NCI-H146 treated with DMSO at 0.1 percent for 48 hours (cell line): ENCODE results near the gene ANKRD33B.
"Not testable (repeated sequence)": the region's sequence is repeated elsewhere in the genome, so short reads cannot be mapped to it uniquely, and the experiment has no call there.

Source experiments
- DNase-seq: peaks from one replicate; lab custom pipeline; 2025; ENCODE audit not compliant: unreplicated experiment; lab: John Stamatoyannopoulos, UW

Gene ANKRD33B

DNA sequence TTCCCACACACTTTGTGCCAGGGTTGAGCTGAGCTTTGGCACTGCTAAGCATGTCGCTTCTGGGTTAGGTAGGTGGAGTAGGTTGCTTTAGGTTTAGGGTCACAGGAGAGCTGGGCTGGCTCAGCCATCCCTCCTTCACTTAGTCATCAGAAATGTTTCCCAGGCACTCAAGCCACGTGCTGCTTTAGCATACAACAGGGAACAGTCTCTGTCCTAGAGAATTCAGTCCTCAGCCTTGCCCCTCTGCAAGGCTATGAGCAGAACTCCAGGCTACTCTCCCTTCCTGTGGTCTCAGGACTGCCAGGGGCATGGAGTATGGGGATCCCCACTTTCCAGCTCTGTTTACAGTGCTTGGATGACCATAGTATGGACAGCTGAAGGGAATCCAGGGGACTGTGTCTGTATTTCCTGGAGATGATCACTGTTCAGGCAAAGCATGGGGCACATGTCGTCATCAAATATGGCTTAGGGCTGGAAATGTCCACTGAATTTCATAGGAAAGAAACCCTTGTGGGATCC lies 7.5 kb upstream of the ANKRD33B start:
- no peak for DNase-seq

DNA sequence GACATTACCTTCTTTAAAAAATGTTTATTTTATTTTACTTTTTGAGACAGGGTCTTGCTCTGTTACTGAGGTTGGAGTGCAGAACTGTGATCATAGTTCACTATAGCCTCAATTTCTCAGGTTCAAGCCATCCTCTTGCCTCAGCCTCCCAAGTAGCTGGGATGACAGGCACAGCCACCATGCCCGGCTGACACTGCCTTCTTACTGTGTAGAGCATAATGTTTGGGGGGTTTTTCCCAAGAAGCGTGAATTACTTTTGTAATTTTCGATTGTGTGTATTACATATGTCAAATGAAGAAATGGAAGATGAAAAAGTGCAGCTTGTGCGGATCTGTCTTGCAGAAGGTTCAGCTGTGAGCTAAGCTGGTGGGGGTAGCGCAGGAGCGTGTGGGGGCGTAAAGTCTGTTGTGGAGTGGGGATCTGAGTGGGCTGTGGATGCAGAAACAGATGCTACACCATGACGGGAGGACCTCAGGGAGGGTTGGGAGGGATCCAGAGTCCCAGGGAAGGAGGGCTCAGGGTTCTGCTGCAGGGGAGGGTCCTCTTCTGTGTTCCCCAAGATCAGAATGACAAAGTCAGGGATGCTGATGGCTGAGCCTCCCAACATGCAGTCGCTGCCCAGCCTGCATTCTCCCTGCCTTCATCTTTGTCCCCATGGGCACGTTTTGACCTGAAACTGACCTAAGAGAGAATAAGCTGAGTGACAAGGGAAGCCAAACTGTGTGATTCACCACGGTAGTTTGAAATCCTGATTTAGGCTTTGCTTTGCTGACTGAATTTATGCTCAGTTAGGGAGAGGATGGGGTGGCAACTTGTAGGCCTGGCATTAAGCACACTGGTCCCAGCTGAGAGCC lies 6.8 kb upstream of the ANKRD33B start:
- DNase-seq, result no peak

- no peak for DNase-seq
Observed at GRCh38 chr5:10559151-10559550, 4.7 kb upstream of the ANKRD33B start.

- DNase-seq, result no peak
Observed at GRCh38 chr5:10559871-10560270, 4.0 kb upstream of the ANKRD33B start.

- no peak for DNase-seq
Observed at GRCh38 chr5:10562201-10563109, 1.4 kb upstream of the ANKRD33B start.

GRCh38 chr5:10563110-10563944 lies 543 bp upstream of the ANKRD33B start:
- no peak for DNase-seq

DNA sequence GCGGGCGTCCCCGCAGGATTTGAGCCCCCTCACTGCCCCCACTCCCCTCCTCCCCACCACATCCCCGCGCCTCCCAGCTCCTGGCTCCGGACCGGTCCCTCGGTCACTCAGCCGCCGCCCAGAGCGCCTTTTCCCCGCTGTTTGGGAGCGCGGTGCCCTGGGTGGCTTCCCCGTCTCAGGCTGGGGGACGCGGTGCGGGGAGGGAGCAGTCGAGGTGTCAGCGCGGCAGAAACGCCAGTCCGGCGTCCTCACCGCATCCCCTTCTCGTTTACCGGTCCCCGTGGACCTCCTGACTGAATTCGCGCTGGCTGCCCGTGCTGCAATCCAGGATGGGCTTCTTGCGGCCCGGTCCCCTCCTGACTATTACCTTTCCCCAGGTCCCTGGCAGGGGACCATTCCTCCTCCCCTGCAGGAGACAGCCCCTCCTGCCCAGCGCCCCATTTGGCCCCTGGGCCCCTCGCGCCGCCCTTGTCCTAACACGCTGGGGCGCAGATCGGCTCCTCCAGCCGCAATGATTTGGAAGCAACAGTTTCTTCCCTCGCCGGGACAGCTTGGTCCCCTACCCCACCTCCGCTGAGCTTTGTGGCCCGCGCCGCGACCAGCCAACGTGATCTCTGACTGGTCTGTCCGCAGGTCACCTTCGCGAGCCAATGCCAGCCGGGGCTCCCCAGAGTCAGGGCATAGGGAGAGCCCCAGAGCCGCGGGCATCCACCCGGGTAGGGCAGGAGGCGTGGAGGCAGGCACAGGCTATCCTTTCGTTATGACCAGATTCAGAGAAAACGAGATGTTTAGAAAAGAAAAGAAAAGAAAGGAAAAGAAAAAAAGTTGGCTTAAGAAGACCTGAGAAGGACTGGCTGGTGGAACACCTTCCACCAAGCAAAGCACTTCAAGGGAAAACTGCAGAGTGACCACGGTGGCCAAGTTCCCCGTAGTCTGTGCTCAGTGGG lies 1.2 kb downstream of the ANKRD33B start:
- DNase-seq, result no peak

DNA sequence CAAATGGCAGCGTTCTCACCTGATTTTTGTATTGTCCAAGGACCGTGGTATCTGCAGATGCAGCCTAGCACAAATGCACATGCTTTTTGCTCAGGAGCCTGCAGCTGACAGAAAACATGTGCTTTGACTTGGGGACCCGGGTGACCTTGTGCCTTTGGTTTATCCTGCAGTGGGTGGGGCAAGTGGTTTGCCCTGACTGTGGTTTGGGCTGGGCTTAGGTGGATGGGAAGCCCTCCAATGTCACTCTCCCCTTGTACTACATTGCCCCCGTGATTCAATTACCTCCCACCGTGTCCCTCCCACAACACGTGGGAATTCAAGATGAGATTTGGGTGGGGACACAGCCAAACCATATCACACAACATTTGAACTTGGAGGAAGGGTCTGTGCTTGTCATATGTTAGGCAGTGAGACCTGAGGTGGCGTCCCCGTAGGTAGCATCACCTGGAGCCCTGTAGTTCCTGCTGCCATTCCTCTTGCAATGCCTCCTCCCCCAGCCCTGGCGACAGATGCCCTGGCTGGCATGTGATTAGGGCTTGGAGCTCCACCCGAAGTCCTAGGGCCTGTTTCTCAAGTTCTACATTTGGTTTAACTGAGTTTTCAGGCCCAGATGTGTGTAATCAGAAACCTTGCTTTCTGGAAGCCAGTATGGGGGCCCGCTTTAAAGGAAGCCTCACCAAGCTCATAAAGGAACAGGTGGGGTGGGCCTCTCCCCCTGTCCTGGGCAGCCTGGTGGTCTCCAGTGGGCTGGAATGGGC lies 2.1 kb downstream of the ANKRD33B start:
- no peak for DNase-seq

DNA sequence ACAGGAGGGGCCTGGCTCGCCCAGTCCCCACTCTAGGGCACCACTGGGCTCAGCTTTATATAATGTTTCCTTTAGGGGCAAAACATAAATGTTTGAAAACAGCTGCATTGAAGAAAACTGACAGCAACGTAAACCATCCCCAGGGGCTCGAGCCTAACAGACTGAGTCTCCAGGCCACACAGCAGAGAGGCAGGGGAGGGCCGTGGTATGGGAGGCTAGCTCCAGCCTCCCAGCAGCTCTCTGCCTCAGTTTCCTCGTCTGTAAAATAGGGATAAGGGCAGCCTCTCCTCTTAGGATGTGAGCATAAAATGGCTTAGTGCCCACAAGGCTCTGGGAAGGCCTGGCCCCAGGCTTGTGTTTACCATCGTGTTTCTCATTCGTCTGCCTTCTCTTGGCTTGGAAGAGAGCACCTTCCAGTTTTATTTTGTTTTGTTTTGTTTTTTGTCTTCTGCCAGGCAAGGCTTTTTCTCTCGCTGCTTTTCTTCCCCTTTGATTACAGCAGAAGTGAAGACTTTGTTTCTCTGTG lies 2.7 kb downstream of the ANKRD33B start:
- DNase-seq, result no peak

DNA sequence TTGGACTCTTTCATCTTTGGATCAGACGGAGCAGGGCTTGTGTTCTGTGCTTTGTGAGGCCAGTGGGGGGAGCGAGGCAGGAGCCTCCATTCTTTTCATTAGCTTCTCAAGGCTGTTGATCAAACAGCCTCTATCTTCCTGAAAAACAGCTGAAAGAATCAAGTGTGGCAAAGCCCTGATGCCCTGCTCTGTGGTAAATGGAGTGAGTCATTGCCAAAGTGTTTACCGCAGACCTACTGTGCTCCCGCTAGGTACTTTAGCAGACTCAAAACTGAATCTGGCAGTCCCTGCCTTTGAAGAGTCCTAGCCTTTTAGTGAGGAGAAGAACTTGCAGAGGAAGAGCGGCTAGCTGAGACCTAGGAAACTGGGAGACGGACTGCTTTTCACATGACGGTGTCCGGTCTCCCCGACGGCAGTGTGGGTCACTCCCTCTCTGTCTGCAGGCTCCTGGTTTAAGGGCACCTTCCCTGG lies 3.3 kb downstream of the ANKRD33B start:
- DNase-seq, result no peak

- no peak for DNase-seq
Observed at GRCh38 chr5:10567781-10568321, 4.0 kb downstream of the ANKRD33B start.

- not testable (repeated sequence) for DNase-seq
Observed at GRCh38 chr5:10570540-10570939, 6.7 kb downstream of the ANKRD33B start.

- no peak for DNase-seq
Observed at GRCh38 chr5:10572451-10572850, 8.6 kb downstream of the ANKRD33B start.

- no peak for DNase-seq
Observed at GRCh38 chr5:10573487-10574145, 9.7 kb downstream of the ANKRD33B start.

DNA sequence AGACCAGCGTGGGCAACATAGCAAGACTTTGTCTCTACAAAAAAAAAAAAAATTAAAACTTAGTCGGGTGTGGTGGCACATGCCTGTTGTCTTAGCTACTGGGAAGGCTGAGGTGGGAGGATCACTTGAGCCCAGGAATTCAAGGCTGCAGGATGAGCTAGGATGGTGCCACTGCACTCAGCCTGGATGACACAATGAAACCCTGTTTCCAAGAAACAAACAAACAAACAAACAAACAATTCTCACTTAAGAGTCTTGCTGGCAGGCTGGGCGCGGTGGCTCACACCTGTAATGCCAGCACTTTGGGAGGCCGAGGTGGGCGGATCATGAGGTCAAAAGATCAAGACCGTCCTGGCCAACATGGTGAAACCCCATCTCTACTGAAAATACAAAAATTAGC lies 11.0 kb downstream of the ANKRD33B start:
- not testable (repeated sequence) for DNase-seq

- DNase-seq, result no peak
Observed at GRCh38 chr5:10576121-10576789, 12.4 kb downstream of the ANKRD33B start.

DNA sequence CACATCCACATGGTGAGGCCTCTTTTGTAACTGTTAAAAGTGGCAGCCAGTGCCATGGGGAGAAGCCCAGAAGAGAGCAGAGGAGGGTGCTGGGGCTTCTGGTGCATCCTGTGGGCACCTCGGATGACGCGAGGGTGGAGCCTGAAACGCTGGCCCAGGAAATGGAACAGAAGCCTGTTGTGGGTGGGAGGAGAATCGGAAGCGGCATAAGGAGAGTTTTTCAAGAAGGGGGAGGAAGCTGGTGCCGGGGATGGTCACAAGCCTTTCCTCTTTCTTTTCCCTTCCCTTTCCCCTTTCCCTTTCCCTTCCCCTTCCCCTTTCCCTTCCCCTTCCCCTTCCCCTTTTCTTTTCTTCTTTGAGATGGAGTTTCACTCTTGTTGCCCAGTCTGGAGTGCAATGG lies 12.9 kb downstream of the ANKRD33B start:
- DNase-seq, result no peak
